GM12891 (cell line): ENCODE measurements around the gene PPP1R9A.

Experiments used
- DNase-seq: peaks from one replicate; pipeline ENCODE4 v3.0.0; 2011; ENCODE audit warnings: low spot score; ENCODE audit not compliant: insufficient read length
- FAIRE-seq: peaks from 2 replicates; lab custom pipeline; 2011; peaks lifted over from hg19 to GRCh38; lab: Jason Lieb, UNC
- PAX5 ChIP-seq: IDR thresholded peaks from 2 replicates; pipeline ENCODE4 v1.6.1; 2011; ENCODE audit warnings: low read length, moderate library complexity, mild to moderate bottlenecking; ENCODE audit not compliant: insufficient read depth, severe bottlenecking
- POLR2A ChIP-seq: IDR thresholded peaks from 2 replicates; pipeline ENCODE4 v1.6.1; 2011; ENCODE audit warnings: low read depth, low read length, control low read depth
- POLR2AphosphoS5 ChIP-seq: IDR thresholded peaks from 2 replicates; pipeline ENCODE4 v1.6.1; 2011; ENCODE audit warnings: low read depth, low read length, control low read depth
- POU2F2 ChIP-seq: IDR thresholded peaks from 2 replicates; pipeline ENCODE4 v1.6.1; 2011; ENCODE audit warnings: low read depth, mild to moderate bottlenecking, control low read depth, low read length, moderate library complexity
- SPI1 ChIP-seq: IDR thresholded peaks from 2 replicates; pipeline ENCODE4 v1.6.1; 2011; ENCODE audit warnings: low read depth, low read length, control low read depth
- TAF1 ChIP-seq: IDR thresholded peaks from 2 replicates; pipeline ENCODE4 v1.6.1; 2011; ENCODE audit warnings: low read depth, low read length, control low read depth

The PPP1R9A gene

DNA sequence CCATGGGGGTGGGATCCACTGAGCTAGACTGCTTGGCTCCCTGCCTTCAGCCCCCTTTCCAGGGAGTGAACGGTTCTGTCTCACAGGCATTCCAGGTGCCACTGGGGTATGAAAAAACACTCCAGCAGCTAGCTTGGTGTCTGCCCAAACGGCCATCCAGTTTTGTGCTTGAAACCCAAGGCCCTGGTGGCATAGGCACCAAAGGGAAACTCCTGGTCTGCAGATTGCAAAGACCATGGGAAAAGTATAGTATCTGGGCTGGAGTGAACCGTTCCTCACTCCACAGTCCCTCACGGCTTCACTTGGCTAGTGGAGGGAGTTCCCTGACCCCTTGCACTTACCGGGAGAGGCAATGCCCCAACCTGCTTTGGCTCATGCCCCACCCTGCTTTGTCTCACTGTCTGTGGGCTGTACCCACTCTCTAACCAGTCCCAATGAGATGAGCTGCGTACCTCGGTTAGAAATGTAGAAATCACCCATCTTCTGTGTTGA, 62.7 kb downstream of the PPP1R9A start:
- FAIRE-seq (no peak), DNase-seq (no peak)
- TF ChIP-seq TAF1 (no peak), SPI1 (no peak), POLR2AphosphoS5 (no peak), PAX5 (no peak), POU2F2 (no peak), POLR2A (no peak)

DNA sequence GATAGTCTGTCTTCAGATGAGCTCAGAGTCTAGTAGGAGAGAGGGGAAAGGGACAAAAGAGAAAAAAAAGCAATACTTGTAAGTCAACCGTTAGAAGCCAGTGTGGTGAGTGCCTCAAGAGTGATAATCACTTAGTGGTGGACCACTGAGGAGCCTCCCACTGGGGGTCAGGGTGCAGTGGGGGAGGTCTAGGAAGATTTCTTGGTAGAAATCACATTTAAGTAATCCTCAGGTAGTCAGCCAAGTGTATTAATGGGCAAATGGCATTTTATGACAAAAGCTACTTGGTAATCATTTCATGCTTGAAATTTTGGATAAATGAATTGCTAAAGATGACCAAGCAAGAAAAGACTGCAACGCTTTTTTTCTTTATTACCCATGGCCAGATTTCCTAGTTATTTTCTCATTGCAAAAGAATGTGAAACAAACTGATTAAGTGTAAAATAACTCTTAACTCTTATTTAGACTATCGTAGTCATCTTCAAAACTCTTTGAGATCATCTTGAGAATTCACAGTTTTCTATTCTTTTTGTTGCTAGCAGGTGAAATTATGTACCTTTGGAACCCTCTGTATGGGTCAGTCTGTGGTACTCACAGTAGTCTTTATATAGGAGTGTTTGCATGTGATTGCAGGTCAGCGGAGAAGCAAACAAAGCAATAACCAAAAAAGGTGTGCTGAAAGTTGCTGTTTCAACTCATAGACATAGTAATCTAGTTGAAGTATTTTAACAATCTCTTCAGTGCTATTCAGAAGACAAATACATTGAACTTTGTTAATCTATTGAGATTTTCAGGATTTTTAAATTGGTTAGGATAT, 63.9 kb downstream of the PPP1R9A start:
- DNase-seq (no peak), FAIRE-seq (no peak)

DNA sequence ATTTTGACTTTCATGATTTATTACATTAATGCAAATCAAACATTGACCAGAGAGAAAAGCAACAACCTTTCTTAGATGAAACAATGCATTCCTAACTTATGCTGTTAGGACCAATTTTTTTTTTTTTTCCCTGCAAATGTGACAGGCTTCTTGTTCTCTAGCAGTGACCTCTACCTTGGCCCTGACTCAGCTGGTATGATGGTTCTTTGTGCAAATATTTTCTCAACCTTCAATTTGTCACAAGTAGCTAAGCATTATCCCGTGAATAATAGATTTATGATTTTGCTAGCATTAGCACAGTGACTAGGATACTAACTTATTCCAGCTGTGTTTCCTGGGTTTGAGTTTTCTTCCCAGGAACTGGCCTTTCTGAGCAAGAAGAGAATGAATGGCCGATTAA, 64.9 kb downstream of the PPP1R9A start:
- DNase-seq: no peak
- no peak for FAIRE-seq
- TF ChIP-seq POLR2A (no peak), SPI1 (no peak), POLR2AphosphoS5 (no peak), TAF1 (no peak), PAX5 (no peak), POU2F2 (no peak)

More for the DNA sequence above, 63.9 kb downstream of the PPP1R9A start:
- no peak for TF ChIP-seq PAX5
- no peak for TF ChIP-seq POLR2AphosphoS5
- no peak for TF ChIP-seq SPI1
- no peak for TF ChIP-seq TAF1
- TF ChIP-seq POU2F2: no peak
- no peak for TF ChIP-seq POLR2A

DNA sequence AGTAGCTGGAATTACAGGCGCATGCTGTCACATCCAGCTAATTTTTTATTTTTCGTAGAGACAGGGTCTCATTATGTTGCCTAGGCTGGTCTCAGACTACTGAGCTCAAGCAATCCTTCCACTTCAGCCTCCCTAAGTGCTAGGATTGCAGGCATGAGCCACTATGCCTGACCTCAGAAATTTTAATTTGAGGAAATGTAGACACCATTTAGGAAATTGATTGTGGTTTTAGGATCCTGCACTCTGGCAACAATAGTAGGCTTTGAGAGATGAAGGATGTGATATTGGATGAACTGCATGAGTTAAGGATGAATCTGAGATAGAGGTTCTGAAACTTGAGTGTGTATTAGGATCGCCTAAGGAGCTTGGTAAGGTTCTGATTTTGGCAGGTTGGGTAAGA, 66.5 kb downstream of the PPP1R9A start:
- no peak for FAIRE-seq

DNA sequence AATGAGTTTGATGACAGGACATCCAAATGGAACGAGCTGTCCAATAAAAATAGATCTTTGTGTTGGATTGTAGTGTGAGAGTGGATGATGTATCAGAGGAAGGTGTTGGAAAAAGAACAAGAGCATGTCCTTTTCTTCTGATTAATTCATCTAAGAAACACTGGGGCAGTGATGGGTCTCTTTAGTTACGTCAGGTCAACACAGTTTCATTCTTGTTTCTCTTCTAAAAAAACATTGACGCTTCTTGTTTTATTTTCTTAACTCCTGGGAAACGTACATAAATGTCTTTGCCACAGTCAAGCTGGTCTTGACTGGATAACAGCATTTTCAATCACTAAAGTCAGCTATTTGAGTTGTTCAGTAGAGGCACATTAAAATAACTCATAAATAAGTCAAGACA, 67.0 kb downstream of the PPP1R9A start:
- no peak for TF ChIP-seq PAX5
- TF ChIP-seq POLR2AphosphoS5: no peak
- TF ChIP-seq POLR2A: no peak
- no peak for TF ChIP-seq TAF1
- no peak for TF ChIP-seq POU2F2
- DNase-seq (no peak), FAIRE-seq (no peak)

More for the DNA sequence above, 66.5 kb downstream of the PPP1R9A start:
- DNase-seq: no peak
- TF ChIP-seq SPI1 (no peak), POLR2AphosphoS5 (no peak), POLR2A (no peak), PAX5 (no peak), POU2F2 (no peak), TAF1 (no peak)

DNA sequence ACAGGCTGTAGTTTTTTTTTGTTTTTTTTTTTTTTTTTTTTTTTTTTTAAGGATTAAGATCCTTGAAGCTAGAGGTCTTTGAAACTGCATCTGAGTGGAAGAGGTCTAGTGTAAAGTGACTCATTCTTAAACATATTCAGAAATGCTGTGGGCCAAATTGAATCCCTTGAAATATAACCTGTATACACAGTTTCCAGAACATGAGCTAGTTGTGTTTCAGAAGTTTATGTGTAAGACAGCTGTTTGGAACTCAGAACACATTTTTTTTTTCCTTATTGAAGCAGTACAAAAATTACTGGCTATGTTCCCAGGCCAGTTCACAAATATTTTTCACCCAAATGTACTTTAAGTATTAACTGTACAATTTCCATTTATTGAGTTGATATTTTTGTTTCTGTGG, 67.9 kb downstream of the PPP1R9A start:
- DNase-seq: no peak
- TF ChIP-seq PAX5 (no peak), SPI1 (no peak), TAF1 (no peak), POLR2AphosphoS5 (no peak), POU2F2 (no peak), POLR2A (no peak)
- no peak for FAIRE-seq

DNA sequence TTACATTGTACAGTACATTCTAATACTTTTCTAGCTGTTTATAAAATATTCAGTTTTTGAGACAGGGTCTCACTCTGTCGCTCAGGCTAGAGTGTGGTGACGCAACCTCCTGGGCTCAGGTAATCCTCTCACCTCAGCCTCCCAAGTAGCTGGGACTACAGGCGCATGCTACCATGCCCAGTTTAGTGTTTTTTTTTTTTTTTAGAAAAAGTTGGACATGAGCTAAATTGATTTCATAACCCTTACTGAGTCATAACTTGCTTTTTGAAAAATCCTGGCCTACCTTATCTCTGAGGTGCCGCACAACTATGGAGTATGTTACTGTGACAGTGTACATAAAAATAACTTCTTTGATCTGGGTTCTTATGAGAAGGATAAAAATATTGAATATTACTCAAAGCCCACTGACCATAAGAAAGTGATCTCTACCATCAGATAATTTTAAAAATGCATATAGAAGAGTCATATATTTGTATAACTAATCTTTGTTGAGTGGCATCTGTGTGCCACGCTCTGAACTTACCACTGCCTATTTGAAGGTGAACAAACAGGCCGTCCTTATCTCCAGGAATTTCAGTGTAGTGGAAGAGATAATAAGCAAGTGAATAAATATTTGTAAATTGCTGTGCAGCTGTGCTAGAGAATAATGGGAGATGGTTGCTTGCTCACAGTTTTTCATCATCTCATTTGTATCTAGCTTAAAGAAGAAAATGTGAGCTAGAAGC, 73.2 kb downstream of the PPP1R9A start:
- no peak for FAIRE-seq
- TF ChIP-seq PAX5 (no peak), TAF1 (no peak), POLR2AphosphoS5 (no peak), POU2F2 (no peak), SPI1 (no peak), POLR2A (no peak)
- no peak for DNase-seq

DNA sequence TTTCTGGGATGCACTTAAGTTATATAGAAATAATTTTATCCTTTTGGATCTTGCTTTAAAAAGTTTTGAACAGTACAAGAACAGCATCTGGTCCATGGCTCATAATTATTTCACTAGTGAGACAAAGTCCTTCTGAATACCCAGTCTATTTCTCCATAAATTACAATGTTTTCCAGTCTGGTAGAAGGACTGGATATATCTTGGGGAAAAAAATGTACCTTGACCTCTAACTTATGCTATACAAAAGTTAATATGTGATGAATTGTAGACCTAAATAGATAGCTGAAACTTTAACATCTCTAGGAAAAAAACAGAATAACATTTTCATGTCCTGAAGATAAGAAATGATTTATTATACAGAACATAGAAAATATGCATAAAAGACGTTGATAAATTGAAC, 88.5 kb downstream of the PPP1R9A start:
- FAIRE-seq (no peak), DNase-seq (no peak)
- no peak for TF ChIP-seq TAF1
- no peak for TF ChIP-seq POLR2A
- no peak for TF ChIP-seq POU2F2
- TF ChIP-seq SPI1: no peak
- no peak for TF ChIP-seq PAX5
- TF ChIP-seq POLR2AphosphoS5: no peak

DNA sequence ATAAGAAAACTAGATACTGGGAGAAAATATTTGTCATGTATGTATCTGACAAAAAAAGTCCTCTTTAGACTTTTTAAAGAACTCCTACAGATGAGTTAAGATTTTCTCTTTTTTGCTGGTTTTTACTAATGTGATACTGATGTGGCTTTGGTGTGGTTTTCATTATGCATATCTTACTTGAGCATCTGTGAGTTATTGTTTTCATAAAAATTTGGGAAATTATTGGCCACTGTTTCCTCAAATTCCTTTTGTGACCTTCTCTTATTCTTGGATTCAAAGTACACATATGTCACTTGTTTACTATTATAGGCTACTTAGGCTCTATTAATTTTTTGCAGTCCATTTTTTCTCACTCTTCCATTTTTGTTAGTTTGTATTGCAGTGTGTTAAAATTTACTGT, 89.0 kb downstream of the PPP1R9A start:
- TF ChIP-seq POU2F2: no peak
- TF ChIP-seq POLR2AphosphoS5: no peak
- no peak for TF ChIP-seq POLR2A
- no peak for DNase-seq
- FAIRE-seq: no peak

DNA sequence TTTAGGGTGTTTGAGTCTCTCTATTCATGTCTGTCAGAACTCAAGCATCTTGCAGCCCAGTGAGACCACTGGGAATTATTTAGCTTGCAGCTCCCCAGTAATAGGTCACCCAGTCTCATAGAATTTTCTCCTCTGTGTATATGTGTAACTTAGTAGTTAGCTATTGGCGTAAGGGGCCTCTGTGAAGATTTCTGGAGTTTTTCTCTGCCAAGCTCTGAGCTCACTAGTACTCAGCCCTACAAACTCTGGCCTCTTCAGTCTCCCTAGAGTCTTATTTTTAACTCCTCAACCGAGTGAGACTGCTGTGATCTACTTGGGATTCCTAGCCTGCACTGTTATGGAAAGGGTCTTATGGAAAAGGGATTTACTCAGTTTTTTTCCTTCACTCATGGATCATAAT, 90.2 kb downstream of the PPP1R9A start:
- TF ChIP-seq POU2F2 (no peak), TAF1 (no peak), SPI1 (no peak), POLR2AphosphoS5 (no peak), POLR2A (no peak), PAX5 (no peak)
- FAIRE-seq: no peak
- DNase-seq: no peak
